Endometrial microvascular endothelial cells (primary cell): ENCODE measurements around the gene COL28A1. TPM values are rescaled to one million over a fixed set of nuclear protein-coding genes. Genes with fewer than 3 reads are reported as not detected.

Source experiments
- in situ Hi-C: cut with HindIII; loops from 2 replicates; pipeline ENCODE4 v1.10.0; 2017; ENCODE audit warnings: low sequenced_read_pairs, low pct_unique_long_range_greater_than_20kb; ENCODE audit errors: inconsistent ontology term
- total RNA-seq: library from RNA; depleted of rRNA; stranded (reverse); fragments of >200 nt; gene quantifications from one replicate; pipeline ENCODE4 v1.2.3, GENCODE V29; 2015; ENCODE audit errors: inconsistent ontology term

Gene COL28A1
- total RNA-seq, 1 donor from 2014 or later, result 2.2 TPM

DNA sequence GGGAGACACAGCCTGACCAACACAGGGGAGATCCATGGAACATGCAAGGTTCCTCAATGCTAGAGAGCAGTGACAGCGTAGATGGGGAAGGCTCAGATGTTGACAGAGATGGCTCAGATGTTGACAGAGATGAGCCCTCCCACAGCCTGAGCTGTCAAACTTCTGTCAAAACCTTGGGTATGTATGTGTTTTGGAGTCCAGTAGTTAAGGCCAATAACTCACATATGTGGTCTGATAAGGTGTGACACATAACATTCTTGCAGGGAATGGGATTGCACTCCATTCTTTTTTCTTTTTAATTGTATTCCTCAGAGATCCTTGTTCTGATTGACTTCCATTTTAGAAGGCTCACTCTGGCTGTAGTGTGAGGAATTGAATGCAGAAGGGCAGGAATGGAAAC, 217.1 kb downstream of the COL28A1 start:
- in situ Hi-C loops, result no loop called here

DNA sequence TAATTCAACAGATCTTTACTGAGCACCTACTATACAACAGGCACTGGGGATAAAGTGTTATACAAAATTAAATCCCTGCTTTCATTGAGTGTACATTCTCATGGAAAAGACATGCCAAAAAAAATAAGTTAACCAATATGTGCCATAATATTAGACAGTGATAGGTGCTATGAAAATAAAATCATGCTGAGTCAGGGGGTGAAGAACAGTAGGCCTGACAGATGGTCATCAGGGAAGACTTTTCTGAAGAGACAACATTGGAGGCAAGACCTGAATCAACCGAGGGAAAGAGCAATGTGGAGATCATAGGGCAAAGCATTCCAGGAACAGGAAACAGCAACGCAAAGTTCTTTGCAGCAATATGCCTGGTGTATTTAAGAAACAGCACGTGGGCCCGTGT, 217.8 kb downstream of the COL28A1 start:
- in situ Hi-C loops, result no loop called here

DNA sequence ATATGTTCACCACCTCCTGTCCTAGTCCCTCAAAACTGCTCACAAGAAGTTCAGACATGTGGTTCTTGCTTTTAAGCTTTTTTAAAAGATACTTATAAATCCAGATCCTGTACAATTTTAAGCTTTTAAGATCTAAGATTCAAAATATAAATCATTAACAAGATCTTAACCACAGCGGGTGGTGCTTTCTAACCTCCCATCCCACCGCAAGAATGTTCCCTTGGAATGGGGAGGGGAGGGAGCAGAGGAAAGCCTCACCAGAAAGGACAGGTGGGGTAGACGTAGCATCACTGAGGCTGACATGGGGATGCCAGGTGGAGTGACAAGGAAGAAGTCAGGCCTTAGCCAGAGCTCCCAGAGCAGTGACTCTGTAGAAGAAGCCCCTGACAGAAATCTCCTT, 219.8 kb downstream of the COL28A1 start:
- in situ Hi-C loops, result no loop called here

DNA sequence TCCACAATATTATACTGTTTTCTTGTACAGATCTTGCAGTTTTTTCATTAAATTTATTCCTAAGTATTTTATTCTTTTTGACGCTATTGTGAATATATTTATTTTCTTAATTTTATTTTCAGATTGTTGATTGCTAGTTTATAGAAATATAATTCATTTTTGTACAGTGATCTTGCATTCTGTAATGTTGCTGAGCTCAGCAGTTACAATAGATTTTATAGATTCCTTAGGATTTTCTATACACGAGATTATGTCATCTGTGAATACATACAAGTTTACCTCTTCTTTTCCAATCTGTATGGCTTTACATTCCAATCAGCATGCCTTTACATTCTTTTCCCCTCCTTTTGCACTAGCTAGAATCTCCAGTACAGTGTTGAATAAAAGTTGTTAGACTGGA, 223.3 kb downstream of the COL28A1 start:
- in situ Hi-C loops, result no loop called here

DNA sequence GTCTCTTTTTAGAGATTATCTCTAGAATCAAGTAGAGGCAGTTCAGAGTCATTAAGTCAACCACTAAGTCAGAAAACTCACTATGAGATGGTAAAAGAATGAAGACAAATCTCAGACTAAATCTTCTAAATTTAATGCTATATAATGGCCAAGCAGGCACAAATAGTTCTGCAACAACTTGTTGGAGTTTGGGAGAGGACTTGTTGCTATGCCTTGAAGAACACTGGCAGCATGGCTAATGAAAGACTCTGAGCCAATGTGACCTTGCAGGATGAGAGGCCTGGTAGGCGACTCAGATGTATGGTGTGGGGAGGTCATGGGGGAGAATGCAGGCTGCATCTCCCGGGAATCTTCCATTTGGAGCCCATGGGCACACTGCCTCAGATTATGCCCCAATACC, 224.7 kb downstream of the COL28A1 start:
- in situ Hi-C loops, result no loop called here

DNA sequence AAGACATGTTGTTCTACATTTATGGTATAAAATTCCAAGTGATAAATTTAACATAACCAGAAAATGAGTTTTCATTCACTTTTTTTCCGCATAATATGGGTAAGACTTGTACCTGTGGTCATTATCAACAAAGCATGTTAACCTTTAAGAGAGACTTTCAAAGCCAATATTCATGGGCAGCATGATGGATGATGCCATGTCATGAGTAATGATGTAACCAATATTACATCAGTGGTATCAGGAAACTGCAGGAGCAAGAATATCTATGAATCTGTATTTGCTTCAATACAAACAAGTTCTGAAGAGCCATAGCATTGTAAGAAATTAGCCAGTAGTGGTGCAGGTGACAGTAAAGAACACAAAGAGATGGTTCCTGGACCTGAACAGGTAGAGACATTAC, 226.5 kb downstream of the COL28A1 start:
- in situ Hi-C loops, result no loop called here

Other genes with a start within 250 kb of the COL28A1 start
- 40.8 TPM for gene MIOS, start 31.0 kb upstream of the COL28A1 start, total RNA-seq
- gene UMAD1, start 104.9 kb upstream of the COL28A1 start, total RNA-seq, result 3.0 TPM
- 26.9 TPM for gene RPA3, start 182.7 kb upstream of the COL28A1 start, total RNA-seq